Activated naive CD4-positive, alpha-beta T cell treated with anti-CD3 and anti-CD28 coated beads, Interleukin-2, amount 50 U/mL, for 24 hours (primary cell): ENCODE measurements around the gene ERFE.

Experiments used
- H3K27ac Mint-ChIP-seq: one replicate; pipeline ENCODE4 v1.8.0; 2021; ENCODE audit warnings: mild to moderate bottlenecking, mixed read lengths
- H3K27me3 Mint-ChIP-seq: one replicate; pipeline ENCODE4 v1.8.0; 2021; ENCODE audit warnings: mixed read lengths
- H3K36me3 Mint-ChIP-seq: one replicate; pipeline ENCODE4 v1.8.0; 2021; ENCODE audit warnings: mixed read lengths
- H3K4me1 Mint-ChIP-seq: one replicate; pipeline ENCODE4 v1.8.0; 2021; ENCODE audit warnings: mixed read lengths
- H3K4me3 Mint-ChIP-seq: one replicate; pipeline ENCODE4 v1.8.0; 2021; ENCODE audit warnings: mild to moderate bottlenecking, mixed read lengths
- H3K9me3 Mint-ChIP-seq: one replicate; pipeline ENCODE4 v1.8.0; 2021; ENCODE audit warnings: mixed read lengths

The ERFE gene

GRCh38 chr2:238187618-238188548, 29.1 kb downstream of the ERFE start:
- Mint-ChIP-seq H3K27me3 (no peaks in the 10 kb centered on the region), H3K4me1 (peaks cover 10% of the 10 kb centered on the region), H3K9me3 (no peaks in the 10 kb centered on the region), H3K4me3 (no peak overlapping the region), H3K27ac (no peak overlapping the region), H3K36me3 (peaks cover 21% of the 10 kb centered on the region)

- Mint-ChIP-seq H3K9me3 (no peaks in the 10 kb centered on the region), H3K4me1 (peaks cover 3% of the 10 kb centered on the region), H3K27ac (no peak overlapping the region), H3K36me3 (peaks cover 14% of the 10 kb centered on the region), H3K27me3 (no peaks in the 10 kb centered on the region), H3K4me3 (no peak overlapping the region)
Observed at GRCh38 chr2:238190445-238190844, 31.7 kb downstream of the ERFE start.

GRCh38 chr2:238202326-238203093, 43.7 kb downstream of the ERFE start:
- Mint-ChIP-seq H3K27ac (peak overlapping the region; percentile 91), H3K36me3 (peaks cover 2% of the 10 kb centered on the region), H3K27me3 (no peaks in the 10 kb centered on the region), H3K9me3 (no peaks in the 10 kb centered on the region), H3K4me3 (peak overlapping the region; percentile 91), H3K4me1 (peaks cover 52% of the 10 kb centered on the region)

GRCh38 chr2:238203094-238203972, 44.6 kb downstream of the ERFE start, which contains the start of gene ILKAP:
TSS of gene ILKAP (minus strand) at chr2:238203695. CDS start at chr2:238203553, 142 bp downstream.
- Mint-ChIP-seq H3K27ac (peak within 1 kb of the TSS; percentile 91), H3K36me3 (peaks cover 2% of the 10 kb centered on the region), H3K4me3 (peak within 1 kb of the TSS; percentile 91), H3K9me3 (no peaks in the 10 kb centered on the region), H3K4me1 (peaks cover 47% of the 10 kb centered on the region), H3K27me3 (no peaks in the 10 kb centered on the region)

- peak overlapping the region; percentile 84 for H3K4me3 Mint-ChIP-seq
- peaks cover 39% of the 10 kb centered on the region for H3K4me1 Mint-ChIP-seq
- H3K27me3 Mint-ChIP-seq, result no peaks in the 10 kb centered on the region
- peaks cover 2% of the 10 kb centered on the region for H3K36me3 Mint-ChIP-seq
- no peaks in the 10 kb centered on the region for H3K9me3 Mint-ChIP-seq
- peak overlapping the region; percentile 89 for H3K27ac Mint-ChIP-seq
Observed at GRCh38 chr2:238203973-238204683, 45.4 kb downstream of the ERFE start.

- Mint-ChIP-seq H3K27ac (no peak overlapping the region), H3K4me1 (peaks cover 12% of the 10 kb centered on the region), H3K4me3 (no peak overlapping the region), H3K36me3 (no peaks in the 10 kb centered on the region), H3K27me3 (no peaks in the 10 kb centered on the region), H3K9me3 (no peaks in the 10 kb centered on the region)
Observed at GRCh38 chr2:238207006-238207405, 48.2 kb downstream of the ERFE start.

GRCh38 chr2:238216651-238217184, 57.9 kb downstream of the ERFE start:
- H3K9me3 Mint-ChIP-seq, result no peaks in the 10 kb centered on the region
- H3K27ac Mint-ChIP-seq, result no peak overlapping the region
- H3K36me3 Mint-ChIP-seq, result no peaks in the 10 kb centered on the region
- H3K4me3 Mint-ChIP-seq, result no peak overlapping the region
- H3K27me3 Mint-ChIP-seq, result peaks cover 2% of the 10 kb centered on the region
- H3K4me1 Mint-ChIP-seq, result no peaks in the 10 kb centered on the region
